K562 (cell line): ENCODE measurements around the gene BIRC6. TPM values are rescaled to one million over a fixed set of nuclear protein-coding genes. Genes with fewer than 3 reads are reported as not detected.

Source experiments
- BHLHE40 ChIP-seq: IDR thresholded peaks from 2 replicates; pipeline ENCODE4 v1.6.1; 2011; ENCODE audit warnings: low read length, improper control_type of control experiment
- GATAD2B ChIP-seq: fragments of 450-650 bp; IDR thresholded peaks from 2 replicates; pipeline ENCODE4 v1.6.1; 2017; ENCODE audit warnings: mild to moderate bottlenecking, borderline replicate concordance
- HCFC1 ChIP-seq: IDR thresholded peaks from 2 replicates; pipeline ENCODE4 v1.6.1; 2012; ENCODE audit warnings: low read depth, low read length, improper control_type of control experiment
- ID3 ChIP-seq, 2 experiments: fragments of 250-450 bp in 1 of 2; fragments of 450-650 bp in 1 of 2; sonication (Bioruptor Pico) in 1 of 2; IDR thresholded peaks; 2 replicates each; pipeline versions ENCODE4 v1.6.1 to v1.8.0; 2016 to 2021; ENCODE audit warnings: mild to moderate bottlenecking in 2 of 2, moderate library complexity in 2 of 2, missing compliant biosample characterization in 1 of 2, missing genetic modification characterization in 1 of 2
- NFIX ChIP-seq: fragments of 250-450 bp; sonication (Bioruptor Pico); IDR thresholded peaks from 2 replicates; pipeline ENCODE4 v1.4.0; 2020; ENCODE audit warnings: low read depth, mild to moderate bottlenecking, moderate library complexity
- POLR2B ChIP-seq: fragments of 450-650 bp; IDR thresholded peaks from 2 replicates; pipeline ENCODE4 v1.6.1; 2018; ENCODE audit warnings: low read depth; ENCODE audit not compliant: partially characterized antibody
- PYGO2 ChIP-seq: fragments of 450-650 bp; IDR thresholded peaks from 2 replicates; pipeline ENCODE4 v1.6.1; 2016; ENCODE audit warnings: mild to moderate bottlenecking, missing genetic modification characterization, moderate library complexity, missing compliant biosample characterization
- RERE ChIP-seq: sonication (generic); formaldehyde crosslinking; IDR thresholded peaks from 2 replicates; pipeline ENCODE4 v1.8.0; 2023; ENCODE audit warnings: missing genetic modification reagents, mild to moderate bottlenecking, borderline replicate concordance
- ZFX ChIP-seq: sonication (generic); formaldehyde crosslinking; IDR thresholded peaks from 2 replicates; pipeline ENCODE4 v1.8.0; 2022; ENCODE audit warnings: mild to moderate bottlenecking, missing genetic modification reagents, moderate library complexity
- ZNF165 ChIP-seq: fragments of 250-450 bp; sonication (Bioruptor Pico); IDR thresholded peaks from 2 replicates; pipeline ENCODE4 v1.4.0; 2020; ENCODE audit warnings: borderline replicate concordance
- ZNF354B ChIP-seq: fragments of 250-450 bp; sonication (Bioruptor Pico); IDR thresholded peaks from 2 replicates; pipeline ENCODE4 v1.4.0; 2020
- ZNF778 ChIP-seq: fragments of 450-650 bp; formaldehyde crosslinking; IDR thresholded peaks from 2 replicates; pipeline ENCODE4 v1.4.0; 2020; ENCODE audit warnings: mild to moderate bottlenecking, moderate library complexity
- polyA plus RNA-seq, 8 experiments: library from polyadenylated mRNA; depleted of rRNA in 4 of 8; stranded (reverse) in 5 of 8; unstranded in 3 of 8; fragments of >200 nt; fragmentation: Nextera tagmentation in 2 of 8; fragmentation: Illumina TruSeq in 1 of 8; extraction: Ambion mirVana in 2 of 8; extraction: Trizol in 1 of 8; gene quantifications; 2 replicates each; pipeline versions ENCODE4 v1.2.1 to v1.2.3, GENCODE V29; 2011 to 2014; ENCODE audit warnings: inconsistent platforms in 1 of 8, missing spikeins in 1 of 8
- total RNA-seq, 7 experiments: library from RNA; depleted of rRNA in 6 of 7; stranded (reverse); fragments of >200 nt in 6 of 7; fragmentation: Illumina TruSeq in 2 of 7; extraction: Trizol in 2 of 7; gene quantifications; 2 replicates each; pipeline versions ENCODE4 v1.2.1 to v1.2.3, GENCODE V29; 2011 to 2021; ENCODE audit warnings: low replicate concordance in 1 of 7

Gene BIRC6
- total and polyA plus RNA-seq, 9 of the 15 experiments (the other 6 are each of a cell fraction or from before 2014, with no cell fraction given), result 18.8 to 110 (median 49.8) TPM

GRCh38 chr2:32627814-32628579 lies 271.2 kb downstream of the BIRC6 start, which contains the start of gene TTC27 (continued):
- TF ChIP-seq RERE (CRISPR knock-in tag) (no peak), ZNF778 (CRISPR knock-in tag) (no peak), ZFX (CRISPR knock-in tag) (peak; percentile 73), ID3 (CRISPR knock-in tag; IDR thresholded peaks at IDR 0.05) (no peak), ID3 (tag; IDR thresholded peaks at IDR 0.05) (no peak), GATAD2B (no peak), ZNF354B (CRISPR knock-in tag) (no peak), ZNF165 (CRISPR knock-in tag) (no peak), NFIX (no peak), BHLHE40 (peak; percentile 35), POLR2B (peak; percentile 33), HCFC1 (peak; percentile 77), PYGO2 (no peak)
